HepG2 (cell line): ENCODE data around the gene METRN. TPM values are rescaled to one million over a fixed set of nuclear protein-coding genes. Genes with fewer than 3 reads are reported as not detected.

Source experiments
- AHR ChIP-seq: IDR thresholded peaks from 2 replicates; pipeline ENCODE4 v1.6.1; 2018; ENCODE audit warnings: missing genetic modification reagents, missing compliant biosample characterization
- BRCA1 ChIP-seq: sonication (generic); formaldehyde crosslinking; IDR thresholded peaks from 2 replicates; pipeline ENCODE4 v1.4.0; 2020; ENCODE audit warnings: missing genetic modification reagents
- DNMT1 ChIP-seq: sonication (generic); formaldehyde crosslinking; IDR thresholded peaks from 2 replicates; pipeline ENCODE4 v1.5.1; 2020; ENCODE audit warnings: mild to moderate bottlenecking, missing genetic modification reagents
- FOXP1 ChIP-seq, 2 experiments: fragments of 450-650 bp in 1 of 2; IDR thresholded peaks; 2 replicates each; pipeline ENCODE4 v1.6.1; 2017 to 2018; ENCODE audit warnings: antibody characterized with exemption in 1 of 2
- IRX3 ChIP-seq: sonication (generic); formaldehyde crosslinking; IDR thresholded peaks from 2 replicates; pipeline ENCODE4 v1.8.1; 2023; ENCODE audit warnings: mild to moderate bottlenecking, low read depth, missing genetic modification reagents, borderline replicate concordance
- MAZ ChIP-seq, 2 experiments: sonication (generic) in 1 of 2; formaldehyde crosslinking in 1 of 2; IDR thresholded peaks; 2 replicates each; pipeline versions ENCODE4 v1.5.0 to v1.6.1; 2012 to 2020; ENCODE audit warnings: low read depth in 2 of 2, mild to moderate bottlenecking in 2 of 2, borderline replicate concordance in 1 of 2, improper control_type of control experiment in 1 of 2, low read length in 1 of 2, missing genetic modification reagents in 1 of 2, moderate library complexity in 1 of 2
- NAIF1 ChIP-seq: sonication (generic); formaldehyde crosslinking; IDR thresholded peaks from 2 replicates; pipeline ENCODE4 v1.5.0; 2020; ENCODE audit warnings: mild to moderate bottlenecking, missing genetic modification reagents, borderline replicate concordance
- NR2F2 ChIP-seq: IDR thresholded peaks from 2 replicates; pipeline ENCODE4 v1.6.1; 2012; ENCODE audit warnings: low read depth, inconsistent platforms, borderline replicate concordance
- PATZ1 ChIP-seq: sonication (generic); formaldehyde crosslinking; IDR thresholded peaks from 2 replicates; pipeline ENCODE4 v1.4.0; 2020; ENCODE audit warnings: missing genetic modification reagents
- RAD51 ChIP-seq: fragments of 450-650 bp; IDR thresholded peaks from 2 replicates; pipeline ENCODE4 v1.6.1; 2016; ENCODE audit warnings: borderline replicate concordance
- SMARCE1 ChIP-seq: fragments of 450-650 bp; IDR thresholded peaks from 2 replicates; pipeline ENCODE4 v1.6.1; 2017; ENCODE audit warnings: borderline replicate concordance
- STAG1 ChIP-seq: sonication (generic); formaldehyde crosslinking; IDR thresholded peaks from 2 replicates; pipeline ENCODE4 v1.4.0; 2020; ENCODE audit warnings: missing genetic modification reagents
- TOE1 ChIP-seq: sonication (generic); formaldehyde crosslinking; IDR thresholded peaks from 2 replicates; pipeline ENCODE4 v1.4.0; 2020; ENCODE audit warnings: mild to moderate bottlenecking, missing genetic modification reagents
- ZC3H4 ChIP-seq: sonication (generic); formaldehyde crosslinking; IDR thresholded peaks from 2 replicates; pipeline ENCODE4 v1.4.0; 2020; ENCODE audit warnings: missing genetic modification reagents, borderline replicate concordance
- ZNF12 ChIP-seq: sonication (generic); formaldehyde crosslinking; IDR thresholded peaks from 2 replicates; pipeline ENCODE4 v1.5.0; 2020; ENCODE audit warnings: missing genetic modification reagents
- ZNF34 ChIP-seq: sonication (generic); formaldehyde crosslinking; IDR thresholded peaks from 2 replicates; pipeline ENCODE4 v1.4.0; 2020; ENCODE audit warnings: mild to moderate bottlenecking, missing genetic modification reagents, borderline replicate concordance
- ZNF430 ChIP-seq: sonication (generic); formaldehyde crosslinking; IDR thresholded peaks from 2 replicates; pipeline ENCODE4 v1.9.0; 2021; ENCODE audit warnings: mild to moderate bottlenecking, missing genetic modification reagents
- ZNF549 ChIP-seq: sonication (generic); formaldehyde crosslinking; IDR thresholded peaks from 2 replicates; pipeline ENCODE4 v1.5.0; 2020; ENCODE audit warnings: missing genetic modification reagents
- ZNF614 ChIP-seq: IDR thresholded peaks from 2 replicates; pipeline ENCODE4 v1.6.1; 2018; ENCODE audit warnings: missing biosample characterization, missing genetic modification reagents, inconsistent platforms, borderline replicate concordance
- ZNF775 ChIP-seq: sonication (generic); formaldehyde crosslinking; IDR thresholded peaks from 2 replicates; pipeline ENCODE4 v1.4.0; 2020; ENCODE audit warnings: missing genetic modification reagents, mild to moderate bottlenecking, moderate library complexity, borderline replicate concordance
- ZSCAN12 ChIP-seq: sonication (generic); formaldehyde crosslinking; IDR thresholded peaks from 2 replicates; pipeline ENCODE4 v1.9.0; 2021; ENCODE audit warnings: mild to moderate bottlenecking, missing genetic modification reagents
- ZSCAN21 ChIP-seq: sonication (generic); formaldehyde crosslinking; IDR thresholded peaks from 2 replicates; pipeline ENCODE4 v1.8.0; 2022; ENCODE audit warnings: mild to moderate bottlenecking, missing genetic modification reagents, moderate library complexity, borderline replicate concordance
- polyA plus RNA-seq, 8 experiments: library from polyadenylated mRNA; depleted of rRNA in 3 of 8; stranded (reverse) in 7 of 8; unstranded in 1 of 8; fragments of >200 nt; fragmentation: Illumina TruSeq in 4 of 8; extraction: Trizol in 4 of 8; gene quantifications; 2 replicates each; pipeline versions ENCODE4 v1.2.1 to v1.2.3, GENCODE V29; 2011 to 2016; ENCODE audit warnings: low read depth in 4 of 8, missing spikeins in 1 of 8, mixed read lengths in 1 of 8; ENCODE audit not compliant: insufficient read depth in 1 of 8
- total RNA-seq, 5 experiments: library from RNA; depleted of rRNA; stranded (reverse); fragments of >200 nt; fragmentation: Illumina TruSeq; extraction: Trizol; gene quantifications; 2 replicates each; pipeline ENCODE4 v1.2.3, GENCODE V29; 2016; ENCODE audit warnings: low read depth in 1 of 5
- TF ChIP-seq, protein P1 (sequence below): sonication (generic); formaldehyde crosslinking; IDR thresholded peaks from 2 replicates; pipeline ENCODE4 v1.8.1; 2023; ENCODE audit warnings: missing genetic modification reagents, inconsistent platforms, borderline replicate concordance
- TF ChIP-seq, protein P2 (sequence below): sonication (generic); formaldehyde crosslinking; IDR thresholded peaks from 2 replicates; pipeline ENCODE4 v1.8.0; 2022; ENCODE audit warnings: missing genetic modification reagents, low read depth, mild to moderate bottlenecking, borderline replicate concordance
- TF ChIP-seq, protein P3 (sequence below): IDR thresholded peaks from 2 replicates; pipeline ENCODE4 v1.6.1; 2016; ENCODE audit warnings: missing compliant biosample characterization, missing genetic modification reagents, borderline replicate concordance

Gene METRN
- total and polyA plus RNA-seq, 2 of the 13 experiments (the other 11 are each of a cell fraction or from before 2014, with no cell fraction given): 25.5 to 46.1 TPM

GRCh38 chr16:678858-679813 is 35.8 kb upstream of the METRN start (continued):
- TF ChIP-seq, protein P1, sequence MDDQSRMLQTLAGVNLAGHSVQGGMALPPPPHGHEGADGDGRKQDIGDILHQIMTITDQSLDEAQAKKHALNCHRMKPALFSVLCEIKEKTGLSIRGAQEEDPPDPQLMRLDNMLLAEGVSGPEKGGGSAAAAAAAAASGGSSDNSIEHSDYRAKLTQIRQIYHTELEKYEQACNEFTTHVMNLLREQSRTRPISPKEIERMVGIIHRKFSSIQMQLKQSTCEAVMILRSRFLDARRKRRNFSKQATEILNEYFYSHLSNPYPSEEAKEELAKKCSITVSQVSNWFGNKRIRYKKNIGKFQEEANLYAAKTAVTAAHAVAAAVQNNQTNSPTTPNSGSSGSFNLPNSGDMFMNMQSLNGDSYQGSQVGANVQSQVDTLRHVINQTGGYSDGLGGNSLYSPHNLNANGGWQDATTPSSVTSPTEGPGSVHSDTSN (CRISPR knock-in tag): no peak
- TF ChIP-seq IRX3 (CRISPR knock-in tag): no peak
- TF ChIP-seq TOE1 (CRISPR knock-in tag): no peak
- no peak for TF ChIP-seq ZSCAN12 (CRISPR knock-in tag)
- no peak for TF ChIP-seq RAD51
- TF ChIP-seq ZNF34: no peak
- TF ChIP-seq ZSCAN21 (CRISPR knock-in tag): no peak
- 0 out of 2 replicates have a peak, but pooled peaks have one; percentile 38 for TF ChIP-seq ZNF775 (CRISPR knock-in tag)
- TF ChIP-seq ZNF12: no peak
- no peak for TF ChIP-seq MAZ (IDR thresholded peaks at IDR 0.05; ENCODE audit: borderline replicate concordance, low read depth, low read length)
- peak; percentile 65 for TF ChIP-seq MAZ (CRISPR knock-in tag; IDR thresholded peaks at IDR 0.05; ENCODE audit: low read depth)
- TF ChIP-seq STAG1 (CRISPR knock-in tag): no peak
- no peak for TF ChIP-seq NAIF1
- no peak for TF ChIP-seq ZNF549 (CRISPR knock-in tag)
- TF ChIP-seq AHR: no peak
- TF ChIP-seq ZNF430 (CRISPR knock-in tag): 0 out of 2 replicates have a peak, but pooled peaks have one; percentile 84
- TF ChIP-seq ZNF614 (CRISPR knock-in tag): peak; percentile 35; the same call in 1 of the 2 replicates
- TF ChIP-seq, protein P2, sequence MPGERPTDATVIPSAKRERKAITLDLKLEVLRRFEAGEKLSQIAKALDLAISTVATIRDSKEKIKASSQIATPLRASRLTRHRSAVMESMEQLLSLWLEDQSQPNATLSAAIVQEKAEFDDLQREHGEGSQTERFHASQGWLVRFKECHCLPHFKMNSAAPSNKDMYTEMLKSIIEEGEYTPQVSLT: no peak
- no peak for TF ChIP-seq BRCA1 (CRISPR knock-in tag)
- no peak for TF ChIP-seq ZC3H4 (CRISPR knock-in tag)
- no peak for TF ChIP-seq NR2F2
- TF ChIP-seq PATZ1 (CRISPR knock-in tag): peak; percentile 31; the same call in 1 of the 2 replicates
- no peak for TF ChIP-seq FOXP1 (IDR thresholded peaks at IDR 0.05)
- TF ChIP-seq FOXP1 (CRISPR knock-in tag; IDR thresholded peaks at IDR 0.05): no peak
- TF ChIP-seq, protein P3, sequence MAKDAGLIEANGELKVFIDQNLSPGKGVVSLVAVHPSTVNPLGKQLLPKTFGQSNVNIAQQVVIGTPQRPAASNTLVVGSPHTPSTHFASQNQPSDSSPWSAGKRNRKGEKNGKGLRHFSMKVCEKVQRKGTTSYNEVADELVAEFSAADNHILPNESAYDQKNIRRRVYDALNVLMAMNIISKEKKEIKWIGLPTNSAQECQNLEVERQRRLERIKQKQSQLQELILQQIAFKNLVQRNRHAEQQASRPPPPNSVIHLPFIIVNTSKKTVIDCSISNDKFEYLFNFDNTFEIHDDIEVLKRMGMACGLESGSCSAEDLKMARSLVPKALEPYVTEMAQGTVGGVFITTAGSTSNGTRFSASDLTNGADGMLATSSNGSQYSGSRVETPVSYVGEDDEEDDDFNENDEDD: peak; percentile 45; the same call in 1 of the 2 replicates
- no peak for TF ChIP-seq SMARCE1
- TF ChIP-seq DNMT1 (CRISPR knock-in tag): no peak
